PC-9 (cell line): Measurements from ENCODE around the gene PEPD.

ENCODE experiments used
- EZH2 ChIP-seq: fragments of 200-600 bp; sonication (generic); IDR thresholded peaks from 2 replicates; pipeline ENCODE4 v1.8.0; 2017; ENCODE audit warnings: antibody characterized with exemption, low read depth
- TF ChIP-seq, protein P1 (sequence below): fragments of 200-600 bp; sonication (generic); conservative IDR thresholded peaks from 2 replicates; pipeline ENCODE4 v1.6.1; 2017; ENCODE audit warnings: mixed run types, antibody characterized with exemption, mild to moderate bottlenecking, moderate library complexity

DNA sequence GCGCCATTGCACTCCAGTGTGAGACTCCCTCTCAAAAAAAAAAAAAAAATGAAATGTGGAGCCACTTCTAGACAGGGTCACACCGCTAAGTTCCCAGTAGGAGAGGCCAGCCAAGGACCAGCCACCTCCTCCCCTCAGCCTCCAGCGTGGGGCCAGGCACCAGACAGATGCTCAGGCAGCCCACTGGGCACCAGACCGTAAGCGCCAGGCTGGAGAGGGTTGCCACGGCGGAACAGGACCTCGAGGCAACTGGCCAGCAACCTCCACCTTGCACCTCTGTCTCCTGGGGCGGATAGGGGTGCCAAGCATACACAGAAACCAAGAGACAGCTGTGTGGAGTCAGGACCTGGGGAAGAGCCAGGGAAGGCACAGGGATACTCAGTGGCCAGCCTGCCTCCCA is 3.7 kb downstream of the PEPD start:
- TF ChIP-seq, protein P1, sequence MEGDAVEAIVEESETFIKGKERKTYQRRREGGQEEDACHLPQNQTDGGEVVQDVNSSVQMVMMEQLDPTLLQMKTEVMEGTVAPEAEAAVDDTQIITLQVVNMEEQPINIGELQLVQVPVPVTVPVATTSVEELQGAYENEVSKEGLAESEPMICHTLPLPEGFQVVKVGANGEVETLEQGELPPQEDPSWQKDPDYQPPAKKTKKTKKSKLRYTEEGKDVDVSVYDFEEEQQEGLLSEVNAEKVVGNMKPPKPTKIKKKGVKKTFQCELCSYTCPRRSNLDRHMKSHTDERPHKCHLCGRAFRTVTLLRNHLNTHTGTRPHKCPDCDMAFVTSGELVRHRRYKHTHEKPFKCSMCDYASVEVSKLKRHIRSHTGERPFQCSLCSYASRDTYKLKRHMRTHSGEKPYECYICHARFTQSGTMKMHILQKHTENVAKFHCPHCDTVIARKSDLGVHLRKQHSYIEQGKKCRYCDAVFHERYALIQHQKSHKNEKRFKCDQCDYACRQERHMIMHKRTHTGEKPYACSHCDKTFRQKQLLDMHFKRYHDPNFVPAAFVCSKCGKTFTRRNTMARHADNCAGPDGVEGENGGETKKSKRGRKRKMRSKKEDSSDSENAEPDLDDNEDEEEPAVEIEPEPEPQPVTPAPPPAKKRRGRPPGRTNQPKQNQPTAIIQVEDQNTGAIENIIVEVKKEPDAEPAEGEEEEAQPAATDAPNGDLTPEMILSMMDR: no peak
- no peak for TF ChIP-seq EZH2
